HG02763 (cell line): ENCODE results near the gene ENTHD1.
"Not testable (repeated sequence)": the region's sequence is repeated elsewhere in the genome, so short reads cannot be mapped to it uniquely, and the experiment has no call there.

Experiments
- ATAC-seq: cut with Tn5 transposase; IDR thresholded peaks from one replicate; pipeline ENCODE4 v1.9.1; 2021; ENCODE audit warnings: mild to moderate bottlenecking, moderate library complexity; ENCODE audit not compliant: unreplicated experiment

Gene ENTHD1

GRCh38 chr22:39925273-39925672, 31.7 kb upstream of the ENTHD1 start:
- ATAC-seq = no peak

GRCh38 chr22:39924286-39924685, 30.7 kb upstream of the ENTHD1 start:
- ATAC-seq = no peak

DNA sequence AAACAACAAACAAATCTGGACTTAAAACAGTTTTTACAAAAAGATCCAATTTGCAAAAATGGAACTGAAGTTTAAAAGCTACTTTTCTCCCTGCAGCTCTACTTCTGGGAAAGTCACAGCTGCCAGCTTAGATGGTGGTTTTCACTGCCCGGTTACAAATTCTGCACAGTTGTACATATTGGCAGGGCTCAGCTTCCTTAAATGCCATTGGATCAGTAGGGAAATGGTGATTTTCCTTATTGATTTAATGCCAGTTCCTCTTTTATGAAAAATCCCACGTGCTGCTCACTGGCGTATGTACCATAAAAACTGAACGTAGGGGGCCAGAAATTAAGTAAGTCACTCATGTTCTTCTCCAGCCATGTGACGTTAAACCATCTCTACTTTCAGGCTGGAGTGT, 30.1 kb upstream of the ENTHD1 start:
- ATAC-seq = no peak

GRCh38 chr22:39920134-39920743, 26.7 kb upstream of the ENTHD1 start:
- no peak for ATAC-seq

DNA sequence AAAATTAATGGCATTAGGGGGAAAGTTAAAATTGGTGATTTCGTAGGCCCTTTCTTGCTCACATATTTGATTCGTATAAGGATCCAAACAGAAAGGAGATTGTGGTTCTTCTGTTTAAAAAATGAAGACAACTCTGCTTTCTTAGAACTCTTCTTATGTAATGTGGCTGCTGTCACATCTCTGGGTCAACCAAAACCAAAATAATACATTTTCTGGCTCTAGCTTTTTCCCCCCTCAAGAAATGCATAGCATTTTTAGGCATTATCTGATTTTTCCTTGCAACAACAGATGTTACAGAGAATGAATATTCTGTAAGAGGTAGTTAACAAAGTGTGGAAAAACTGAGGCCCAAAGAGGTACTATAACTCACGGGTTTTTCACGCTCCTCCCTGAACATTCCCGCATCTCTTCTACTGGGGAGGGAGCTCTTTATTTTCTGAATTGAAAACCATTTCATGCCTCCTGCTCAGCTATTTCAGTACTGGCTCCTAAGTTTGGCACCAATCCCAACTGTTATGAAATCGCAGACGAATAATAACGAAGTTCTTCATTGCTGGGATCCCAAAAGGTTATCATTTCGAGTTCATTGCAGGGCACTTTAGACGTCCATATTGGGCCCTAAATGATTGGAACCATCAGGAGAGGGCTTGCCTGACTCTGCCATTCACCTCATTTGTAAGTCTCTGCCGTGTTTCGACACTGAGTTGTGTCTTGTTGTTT, 24.4 kb upstream of the ENTHD1 start:
- ATAC-seq = no peak

DNA sequence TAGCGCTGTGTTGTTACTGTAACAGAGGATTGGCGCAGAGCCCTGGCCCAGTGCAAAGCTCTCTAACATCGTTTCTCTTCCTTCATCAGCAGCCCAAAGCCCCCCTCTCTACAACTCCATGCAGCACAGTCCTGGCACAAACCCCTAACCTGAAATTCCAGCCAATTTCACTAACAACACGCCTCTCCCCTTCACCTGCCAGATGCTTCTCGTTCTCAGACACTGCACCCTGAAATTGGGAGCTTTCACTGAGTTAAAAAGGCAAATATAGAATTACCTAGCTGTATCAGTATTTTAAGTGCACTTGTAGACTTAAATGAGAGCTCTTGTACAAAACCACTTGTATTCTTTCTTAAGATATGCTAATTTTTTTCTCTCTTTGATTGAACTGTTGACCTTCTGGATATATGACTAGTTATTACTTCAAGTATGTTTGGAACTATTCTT, 23.7 kb upstream of the ENTHD1 start:
- no peak for ATAC-seq

- no peak for ATAC-seq
Observed at GRCh38 chr22:39916496-39916895, 22.9 kb upstream of the ENTHD1 start.

DNA sequence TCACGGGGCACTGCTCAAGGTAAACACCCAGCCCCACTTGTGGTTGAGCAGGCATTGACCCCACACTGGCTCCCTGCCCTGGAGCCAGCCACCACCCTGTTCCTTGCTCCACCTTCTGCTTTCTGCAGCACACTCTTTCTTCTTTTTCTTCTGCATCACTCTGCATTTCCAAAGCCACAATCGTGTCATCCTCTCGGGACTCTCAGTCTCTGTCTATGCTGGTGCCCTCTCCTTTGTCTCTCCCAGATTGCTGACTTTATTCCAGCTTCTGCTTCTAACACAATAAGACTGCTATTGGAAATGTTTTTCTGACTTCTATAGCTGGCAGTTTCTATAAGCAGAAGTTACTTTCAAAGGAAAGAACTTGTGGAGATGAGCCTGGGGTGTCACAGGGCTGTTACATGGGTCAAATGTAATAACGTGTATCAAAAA, 21.8 kb upstream of the ENTHD1 start:
- no peak for ATAC-seq

DNA sequence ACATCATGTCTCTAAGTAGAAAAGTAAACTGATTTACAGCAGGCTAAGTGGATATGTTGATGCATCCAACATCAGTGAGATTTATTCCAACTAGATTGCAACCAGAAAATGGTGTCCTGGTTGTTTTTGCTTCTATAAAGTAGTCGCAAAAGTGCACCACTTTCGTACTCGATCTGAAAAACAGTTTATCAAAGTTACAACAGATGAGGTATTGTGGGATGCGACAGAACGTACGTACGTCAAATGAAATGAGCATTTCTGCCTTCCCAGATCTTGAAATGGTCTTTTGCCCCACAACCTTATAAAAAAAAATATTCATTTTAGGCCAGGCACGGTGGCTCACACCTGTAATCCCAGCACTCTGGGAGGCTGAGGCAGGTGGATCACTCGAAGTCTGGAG, 21.0 kb upstream of the ENTHD1 start:
- no peak for ATAC-seq

- ATAC-seq = no peak
Observed at GRCh38 chr22:39913886-39914285, 20.3 kb upstream of the ENTHD1 start.

- no peak for ATAC-seq
Observed at GRCh38 chr22:39913321-39913720, 19.8 kb upstream of the ENTHD1 start.

GRCh38 chr22:39910876-39911613, 17.5 kb upstream of the ENTHD1 start:
- no peak for ATAC-seq

- no peak for ATAC-seq
Observed at GRCh38 chr22:39908737-39909136, 15.2 kb upstream of the ENTHD1 start.

- no peak for ATAC-seq
Observed at GRCh38 chr22:39908136-39908535, 14.6 kb upstream of the ENTHD1 start.

DNA sequence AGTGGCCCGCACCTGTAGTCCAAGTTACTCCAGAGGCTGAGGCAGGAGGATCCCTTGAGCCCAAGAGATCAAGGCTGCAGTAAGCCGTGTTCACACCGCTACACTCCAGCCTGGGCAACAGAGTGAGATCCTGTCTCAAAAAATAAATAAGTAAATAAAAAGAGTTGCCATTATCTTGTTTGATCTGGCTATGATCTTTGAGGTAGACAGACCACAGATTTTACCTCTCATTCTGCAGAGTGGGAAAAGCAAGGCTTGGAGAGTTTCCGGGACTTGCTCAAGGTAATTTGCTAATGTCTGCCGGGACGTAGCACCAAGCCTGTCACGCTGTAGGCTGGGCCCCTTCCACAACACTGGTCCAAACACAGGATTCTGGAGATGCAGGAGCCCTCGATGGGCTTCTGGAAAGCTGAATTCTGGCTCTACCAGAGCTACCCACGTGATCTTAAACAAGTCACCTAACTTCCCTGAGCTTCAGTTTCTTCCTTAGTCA, 14.1 kb upstream of the ENTHD1 start:
- no peak for ATAC-seq

GRCh38 chr22:39907047-39907446, 13.5 kb upstream of the ENTHD1 start:
- ATAC-seq = no peak

GRCh38 chr22:39906207-39906606, 12.6 kb upstream of the ENTHD1 start:
- no peak for ATAC-seq

DNA sequence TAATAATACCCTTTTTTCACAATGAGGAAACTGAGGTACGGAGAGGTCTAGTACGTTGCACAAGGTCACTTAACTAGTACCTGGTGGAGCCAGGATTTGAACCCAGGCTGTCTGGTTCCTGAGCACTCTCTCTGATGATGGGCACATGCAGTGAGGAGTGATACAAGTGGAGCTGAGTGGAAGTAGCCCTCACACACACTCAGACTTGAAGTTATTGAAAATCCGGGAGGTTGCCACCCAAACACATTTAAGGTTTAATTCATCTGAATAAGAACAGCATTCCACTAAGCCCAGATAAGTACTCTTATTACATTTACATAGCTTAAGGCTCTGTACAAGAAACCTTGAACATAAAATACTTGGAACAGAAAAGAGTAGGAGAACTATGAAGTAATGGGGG, 12.1 kb upstream of the ENTHD1 start:
- no peak for ATAC-seq

DNA sequence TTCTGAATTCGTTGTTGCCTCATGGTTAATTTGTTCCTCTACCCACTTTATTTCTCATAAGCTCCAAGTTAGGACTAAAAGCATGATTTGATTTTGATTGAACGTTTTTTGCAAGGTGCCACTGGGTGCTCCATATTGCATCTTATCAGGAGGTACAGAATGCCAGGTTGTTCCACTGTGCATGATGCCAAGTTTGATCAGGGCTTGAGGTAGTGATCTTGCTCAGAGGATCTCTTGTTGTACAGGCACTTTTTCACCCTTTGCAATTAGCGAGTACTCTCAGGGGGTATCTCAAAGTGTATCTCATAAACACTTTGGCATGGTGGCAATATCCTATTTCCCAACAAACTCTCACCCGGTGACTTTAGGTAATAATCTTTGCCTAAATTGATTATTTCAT, 11.3 kb upstream of the ENTHD1 start:
- ATAC-seq = no peak

DNA sequence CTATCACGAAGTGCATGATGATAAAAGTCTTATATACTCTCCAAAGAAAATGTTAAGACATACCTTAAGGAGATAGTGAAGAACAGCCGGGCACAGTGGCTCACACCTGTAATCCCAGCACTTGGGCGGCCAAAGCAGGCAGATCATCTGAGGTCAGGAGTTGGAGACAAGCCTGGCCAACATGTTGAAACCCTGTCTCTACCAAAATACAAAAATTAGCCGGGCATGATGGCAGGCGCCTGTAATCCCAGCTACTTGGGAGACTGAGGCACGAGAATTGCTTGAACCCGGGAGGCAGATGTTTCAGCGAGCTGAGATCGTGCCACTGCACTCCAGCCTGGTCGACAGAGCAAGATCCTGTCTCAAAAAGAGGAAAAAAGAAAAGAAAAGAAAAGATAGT, 10.5 kb upstream of the ENTHD1 start:
- not testable (repeated sequence) for ATAC-seq

DNA sequence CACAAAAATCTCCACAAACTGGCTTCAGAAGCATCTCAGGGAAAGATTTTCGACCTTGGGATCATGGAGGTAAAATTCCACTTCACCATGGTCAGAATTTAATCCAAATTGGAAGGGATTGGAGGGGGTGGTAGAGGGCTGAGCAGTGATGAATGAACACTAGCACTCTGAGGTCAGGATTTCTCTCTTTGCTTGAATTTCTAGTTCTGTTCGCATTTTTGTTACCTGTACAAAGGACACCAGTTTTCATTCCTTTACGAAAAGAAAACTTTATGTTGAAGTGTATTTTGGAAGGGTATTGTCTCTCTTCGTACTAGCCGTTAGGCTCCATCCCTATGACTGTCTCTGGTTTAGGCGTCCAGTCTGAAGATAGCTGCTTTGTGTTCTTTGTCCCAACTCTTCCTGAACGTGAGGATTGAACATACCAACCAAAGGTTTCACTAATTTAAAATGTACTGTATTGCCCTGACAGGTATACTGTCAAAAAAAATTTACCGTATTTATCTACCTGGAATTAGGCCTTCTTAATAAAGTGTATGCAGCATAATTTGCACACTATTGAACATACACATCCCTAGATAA, 8.1 kb upstream of the ENTHD1 start:
- no peak for ATAC-seq
